SK-N-SH treated with all-trans-retinoic acid at 6 μM for 48 hours (cell line): ENCODE data around the gene CDC45.

Source experiments
- ATAC-seq: fragments of 200-7000 bp; cut with Tn5 transposase; 3 replicates; pipeline ENCODE4 v1.9.1; 2020; ENCODE audit warnings: mild to moderate bottlenecking, moderate library complexity
- ARNTL ChIP-seq: fragments of 450-650 bp; formaldehyde crosslinking; IDR thresholded peaks from 2 replicates; pipeline ENCODE4 v1.5.0; 2020; ENCODE audit warnings: low read depth, mild to moderate bottlenecking, moderate library complexity, borderline replicate concordance
- BACH2 ChIP-seq: fragments of 250-450 bp; sonication (Bioruptor Pico); IDR thresholded peaks from 2 replicates; pipeline ENCODE4 v1.9.0; 2021; ENCODE audit warnings: mild to moderate bottlenecking, borderline replicate concordance
- CSDC2 ChIP-seq: fragments of 250-450 bp; sonication (Bioruptor Pico); IDR thresholded peaks from 2 replicates; pipeline ENCODE4 v1.5.0; 2020; ENCODE audit warnings: mild to moderate bottlenecking, moderate library complexity
- ESRRG ChIP-seq: fragments of 250-450 bp; sonication (Bioruptor Pico); IDR thresholded peaks from 2 replicates; pipeline ENCODE4 v1.6.1; 2021; ENCODE audit warnings: mild to moderate bottlenecking
- GLIS3 ChIP-seq: fragments of 250-450 bp; sonication (Bioruptor Pico); IDR thresholded peaks from 2 replicates; pipeline ENCODE4 v1.5.0; 2020; ENCODE audit warnings: mild to moderate bottlenecking, moderate library complexity
- OSR1 ChIP-seq: fragments of 250-450 bp; sonication (Bioruptor Pico); IDR thresholded peaks from 2 replicates; pipeline ENCODE4 v1.8.0; 2022; ENCODE audit warnings: moderate library complexity, mild to moderate bottlenecking, inconsistent platforms
- PPARA ChIP-seq: fragments of 250-450 bp; sonication (Bioruptor Pico); IDR thresholded peaks from 2 replicates; pipeline ENCODE4 v1.5.0; 2020; ENCODE audit warnings: mild to moderate bottlenecking, borderline replicate concordance
- RARB ChIP-seq: fragments of 250-450 bp; sonication (Bioruptor Pico); IDR thresholded peaks from 2 replicates; pipeline ENCODE4 v1.8.0; 2021; ENCODE audit warnings: mild to moderate bottlenecking, moderate library complexity
- TCF4 ChIP-seq: fragments of 250-450 bp; sonication (Bioruptor Pico); IDR thresholded peaks from 2 replicates; pipeline ENCODE4 v1.8.0; 2021; ENCODE audit warnings: mild to moderate bottlenecking, moderate library complexity, borderline replicate concordance
- TOX ChIP-seq: fragments of 250-450 bp; sonication (Bioruptor Pico); IDR thresholded peaks from 2 replicates; pipeline ENCODE4 v1.8.0; 2021; ENCODE audit warnings: mild to moderate bottlenecking, moderate library complexity, borderline replicate concordance
- ZC3H10 ChIP-seq: fragments of 250-450 bp; sonication (Bioruptor Pico); IDR thresholded peaks from 2 replicates; pipeline ENCODE4 v1.5.1; 2021; ENCODE audit warnings: mild to moderate bottlenecking, moderate library complexity
- ZFP3 ChIP-seq: fragments of 250-450 bp; sonication (Bioruptor Pico); IDR thresholded peaks from 2 replicates; pipeline ENCODE4 v1.5.0; 2020; ENCODE audit warnings: mild to moderate bottlenecking, moderate library complexity
- ZFP30 ChIP-seq: fragments of 450-650 bp; formaldehyde crosslinking; IDR thresholded peaks from 2 replicates; pipeline ENCODE4 v1.5.0; 2022; ENCODE audit warnings: mild to moderate bottlenecking, moderate library complexity
- ZNF565 ChIP-seq: fragments of 450-650 bp; formaldehyde crosslinking; conservative IDR thresholded peaks from 2 replicates; pipeline ENCODE4 v1.5.0; 2020; ENCODE audit warnings: low read depth, mild to moderate bottlenecking, moderate library complexity
- ZNF70 ChIP-seq: fragments of 450-650 bp; formaldehyde crosslinking; IDR thresholded peaks from 2 replicates; pipeline ENCODE4 v1.5.0; 2020; ENCODE audit warnings: mild to moderate bottlenecking, moderate library complexity
- ZNF8 ChIP-seq: fragments of 450-650 bp; formaldehyde crosslinking; IDR thresholded peaks from 2 replicates; pipeline ENCODE4 v1.5.0; 2020; ENCODE audit warnings: mild to moderate bottlenecking, moderate library complexity
- TF ChIP-seq, protein P1 (sequence below): fragments of 250-450 bp; sonication (Bioruptor Pico); IDR thresholded peaks from 2 replicates; pipeline ENCODE4 v1.8.0; 2020; ENCODE audit warnings: mild to moderate bottlenecking, moderate library complexity, borderline replicate concordance
- TF ChIP-seq, protein P2 (sequence below): fragments of 250-450 bp; sonication (Bioruptor Pico); IDR thresholded peaks from 2 replicates; pipeline ENCODE4 v1.5.0; 2020; ENCODE audit warnings: mild to moderate bottlenecking, moderate library complexity
- TF ChIP-seq, protein P3 (sequence below): fragments of 250-450 bp; sonication (Bioruptor Pico); IDR thresholded peaks from 2 replicates; pipeline ENCODE4 v1.5.1; 2021; ENCODE audit warnings: mild to moderate bottlenecking, moderate library complexity

The CDC45 gene

DNA sequence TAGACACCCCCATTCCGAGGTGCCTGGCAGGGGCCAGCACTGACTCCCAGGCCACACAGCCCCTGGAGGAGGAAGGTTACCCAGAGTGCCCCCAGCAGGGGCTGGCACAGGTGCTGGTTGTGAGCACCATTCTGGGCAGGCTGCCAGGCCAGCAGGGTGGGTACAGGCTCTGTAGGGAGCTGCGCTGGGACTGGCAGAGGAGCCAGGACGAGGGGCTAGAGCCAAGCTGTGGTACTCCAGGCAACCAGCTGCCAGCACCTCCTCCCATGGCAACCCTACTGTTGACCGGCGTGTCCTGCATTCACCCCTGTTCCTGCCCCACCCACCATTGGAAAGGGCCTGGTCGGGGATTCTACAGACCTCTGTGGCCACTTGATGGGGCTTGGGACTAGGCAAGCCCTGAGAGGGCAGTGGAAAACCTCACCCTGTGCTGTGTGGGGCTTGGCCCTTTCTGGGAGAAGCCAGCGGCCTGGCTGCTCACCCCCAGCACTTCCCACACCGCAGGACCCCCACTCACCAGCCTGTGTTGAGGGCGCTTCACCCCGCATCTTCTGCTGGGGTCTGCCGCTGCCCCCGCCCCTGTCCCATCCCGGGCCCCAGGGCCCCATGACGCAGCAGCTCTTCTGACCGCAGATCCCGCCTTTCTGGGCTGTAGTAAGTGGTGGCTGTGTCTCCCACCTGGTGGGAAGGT is 42.6 kb downstream of the CDC45 start (continued):
- TF ChIP-seq ZNF565, result no peak
- TF ChIP-seq ZC3H10 (CRISPR knock-in tag), result no peak
- TF ChIP-seq CSDC2, result no peak
- TF ChIP-seq ESRRG, result no peak
- no peak for TF ChIP-seq ZNF8 (CRISPR knock-in tag)
- no peak for TF ChIP-seq PPARA
- TF ChIP-seq, protein P1, sequence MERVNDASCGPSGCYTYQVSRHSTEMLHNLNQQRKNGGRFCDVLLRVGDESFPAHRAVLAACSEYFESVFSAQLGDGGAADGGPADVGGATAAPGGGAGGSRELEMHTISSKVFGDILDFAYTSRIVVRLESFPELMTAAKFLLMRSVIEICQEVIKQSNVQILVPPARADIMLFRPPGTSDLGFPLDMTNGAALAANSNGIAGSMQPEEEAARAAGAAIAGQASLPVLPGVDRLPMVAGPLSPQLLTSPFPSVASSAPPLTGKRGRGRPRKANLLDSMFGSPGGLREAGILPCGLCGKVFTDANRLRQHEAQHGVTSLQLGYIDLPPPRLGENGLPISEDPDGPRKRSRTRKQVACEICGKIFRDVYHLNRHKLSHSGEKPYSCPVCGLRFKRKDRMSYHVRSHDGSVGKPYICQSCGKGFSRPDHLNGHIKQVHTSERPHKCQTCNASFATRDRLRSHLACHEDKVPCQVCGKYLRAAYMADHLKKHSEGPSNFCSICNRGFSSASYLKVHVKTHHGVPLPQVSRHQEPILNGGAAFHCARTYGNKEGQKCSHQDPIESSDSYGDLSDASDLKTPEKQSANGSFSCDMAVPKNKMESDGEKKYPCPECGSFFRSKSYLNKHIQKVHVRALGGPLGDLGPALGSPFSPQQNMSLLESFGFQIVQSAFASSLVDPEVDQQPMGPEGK (CRISPR knock-in tag), result no peak
- no peak for TF ChIP-seq ARNTL (CRISPR knock-in tag)
- no peak for TF ChIP-seq ZFP3 (CRISPR knock-in tag)
- TF ChIP-seq, all 23 proteins: peak for 0

DNA sequence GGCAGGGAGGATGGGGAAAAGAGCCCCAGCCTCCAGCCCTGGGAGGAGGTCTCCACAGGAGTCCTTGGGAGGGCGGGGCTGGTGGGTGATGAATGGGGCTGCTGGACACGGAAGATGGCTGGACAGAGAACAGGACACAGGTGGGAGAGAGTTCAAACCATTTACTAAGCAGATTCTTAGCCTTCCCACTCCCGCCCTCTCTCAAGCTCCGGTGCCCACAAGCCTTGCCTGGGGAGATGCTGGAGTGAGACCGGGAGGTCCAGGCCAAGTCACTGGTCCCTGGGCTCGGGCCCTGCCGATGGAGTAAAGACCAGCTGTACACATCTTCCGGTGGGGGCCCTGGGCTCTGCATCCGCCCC is 43.1 kb downstream of the CDC45 start:
- TF ChIP-seq ZFP3 (CRISPR knock-in tag) (no peak), ARNTL (CRISPR knock-in tag) (no peak), TOX (no peak), ZNF70 (CRISPR knock-in tag) (no peak), ZC3H10 (CRISPR knock-in tag) (no peak), OSR1 (CRISPR knock-in tag) (no peak), RARB (no peak), BACH2 (CRISPR knock-in tag) (no peak), PPARA (no peak), TCF4 (no peak)
- TF ChIP-seq, protein P2, sequence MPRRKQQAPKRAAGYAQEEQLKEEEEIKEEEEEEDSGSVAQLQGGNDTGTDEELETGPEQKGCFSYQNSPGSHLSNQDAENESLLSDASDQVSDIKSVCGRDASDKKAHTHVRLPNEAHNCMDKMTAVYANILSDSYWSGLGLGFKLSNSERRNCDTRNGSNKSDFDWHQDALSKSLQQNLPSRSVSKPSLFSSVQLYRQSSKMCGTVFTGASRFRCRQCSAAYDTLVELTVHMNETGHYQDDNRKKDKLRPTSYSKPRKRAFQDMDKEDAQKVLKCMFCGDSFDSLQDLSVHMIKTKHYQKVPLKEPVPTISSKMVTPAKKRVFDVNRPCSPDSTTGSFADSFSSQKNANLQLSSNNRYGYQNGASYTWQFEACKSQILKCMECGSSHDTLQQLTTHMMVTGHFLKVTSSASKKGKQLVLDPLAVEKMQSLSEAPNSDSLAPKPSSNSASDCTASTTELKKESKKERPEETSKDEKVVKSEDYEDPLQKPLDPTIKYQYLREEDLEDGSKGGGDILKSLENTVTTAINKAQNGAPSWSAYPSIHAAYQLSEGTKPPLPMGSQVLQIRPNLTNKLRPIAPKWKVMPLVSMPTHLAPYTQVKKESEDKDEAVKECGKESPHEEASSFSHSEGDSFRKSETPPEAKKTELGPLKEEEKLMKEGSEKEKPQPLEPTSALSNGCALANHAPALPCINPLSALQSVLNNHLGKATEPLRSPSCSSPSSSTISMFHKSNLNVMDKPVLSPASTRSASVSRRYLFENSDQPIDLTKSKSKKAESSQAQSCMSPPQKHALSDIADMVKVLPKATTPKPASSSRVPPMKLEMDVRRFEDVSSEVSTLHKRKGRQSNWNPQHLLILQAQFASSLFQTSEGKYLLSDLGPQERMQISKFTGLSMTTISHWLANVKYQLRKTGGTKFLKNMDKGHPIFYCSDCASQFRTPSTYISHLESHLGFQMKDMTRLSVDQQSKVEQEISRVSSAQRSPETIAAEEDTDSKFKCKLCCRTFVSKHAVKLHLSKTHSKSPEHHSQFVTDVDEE (CRISPR knock-in tag), result no peak
- ATAC-seq, result no peak

DNA sequence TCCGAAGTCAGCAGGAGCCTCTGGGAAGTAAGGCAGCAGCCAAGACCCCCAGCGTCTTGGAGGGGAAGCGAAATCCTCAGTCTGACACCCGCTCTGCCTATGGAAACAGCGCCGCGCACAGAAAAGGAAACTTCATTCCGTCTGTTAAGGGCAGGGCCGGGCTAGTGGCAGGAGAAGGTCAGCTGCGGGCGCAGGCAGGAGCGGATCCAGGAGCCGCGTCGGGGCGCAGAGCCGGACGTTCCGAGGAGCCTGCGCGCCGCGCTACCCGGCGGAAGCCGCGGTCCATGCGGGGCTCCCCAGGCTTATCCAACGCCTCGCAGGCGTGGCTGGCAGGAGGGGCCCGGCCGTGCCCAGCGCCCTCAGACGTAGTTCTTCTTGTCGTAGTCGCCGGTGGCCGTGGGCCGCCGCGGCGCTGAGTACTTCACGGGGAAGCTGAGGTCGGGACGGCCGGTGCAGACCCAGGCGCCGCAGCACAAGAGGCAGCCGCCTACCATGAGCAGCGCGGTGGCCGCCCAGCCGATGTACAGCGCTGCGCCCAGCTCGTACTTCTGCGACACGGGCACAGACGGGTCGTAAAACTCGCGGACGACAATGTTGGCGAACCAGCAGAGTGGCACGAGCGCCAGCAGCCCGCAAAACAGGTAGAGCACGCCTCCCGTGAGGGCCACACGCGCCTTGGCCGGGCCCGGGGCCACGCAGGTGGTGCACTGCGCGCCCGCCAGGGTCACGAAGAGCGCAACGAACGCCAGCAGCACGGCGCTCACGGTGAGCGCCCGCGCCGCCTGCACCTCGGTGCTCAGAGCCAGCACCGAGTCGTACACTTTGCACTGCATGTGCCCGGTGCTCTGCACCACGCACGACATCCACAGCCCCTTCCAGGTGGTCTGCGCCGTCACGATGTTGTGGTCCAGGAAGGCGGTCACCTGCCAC is 43.8 kb downstream of the CDC45 start:
- no peak for TF ChIP-seq BACH2 (CRISPR knock-in tag)
- TF ChIP-seq TCF4, result no peak
- TF ChIP-seq GLIS3 (CRISPR knock-in tag), result no peak
- no peak for TF ChIP-seq ZNF70 (CRISPR knock-in tag)
- no peak for TF ChIP-seq ZNF565
- TF ChIP-seq PPARA, result no peak
- ATAC-seq, result peak; percentile 40

DNA sequence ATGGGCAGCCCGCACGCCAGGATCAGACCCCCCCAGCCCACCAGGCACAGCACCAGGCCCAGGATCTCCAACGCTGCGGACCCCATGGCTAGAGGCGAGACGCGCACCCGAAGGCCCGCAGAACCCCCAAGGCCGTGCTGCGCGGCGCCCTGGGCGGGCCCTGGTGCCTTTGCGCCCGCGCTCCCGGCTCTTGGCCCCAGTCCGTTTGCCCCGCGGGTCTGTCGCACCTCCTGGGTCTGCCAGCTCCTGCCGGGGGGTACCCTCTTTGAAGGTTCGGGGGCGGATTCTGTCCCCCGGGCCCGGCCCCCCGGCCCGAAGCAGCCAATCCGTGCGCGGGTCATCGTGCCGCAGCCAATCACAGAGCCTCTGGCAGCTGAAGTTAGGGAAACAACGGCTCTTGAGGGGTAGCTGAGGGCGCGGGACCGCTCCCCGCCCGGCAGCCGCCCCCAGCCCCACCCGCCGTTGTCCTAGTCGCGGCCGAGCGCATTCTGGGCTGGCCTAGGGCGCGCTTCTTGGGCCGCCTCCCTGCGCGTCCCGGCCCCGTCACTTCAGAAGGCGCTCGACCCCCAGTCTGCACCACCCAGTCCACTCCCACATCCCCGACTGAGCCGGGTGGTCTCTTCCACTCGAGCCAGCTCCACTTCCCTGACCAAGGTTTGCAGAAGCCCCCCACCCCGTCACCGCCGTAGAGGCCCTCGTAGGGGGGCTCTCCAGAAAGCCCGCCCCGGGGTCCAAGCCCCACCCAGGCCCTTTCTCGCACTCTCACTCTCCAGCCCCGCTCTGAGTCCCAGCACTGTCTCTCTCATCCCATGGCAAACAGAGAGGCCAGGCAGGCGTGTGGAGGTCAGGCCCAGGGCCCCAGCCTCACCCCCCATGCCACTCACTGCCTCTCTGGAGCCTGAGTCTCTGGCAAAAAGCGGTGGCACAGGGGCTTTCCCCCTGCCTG is 44.7 kb downstream of the CDC45 start, which contains the start of gene CLDN5:
Gene CLDN5 (minus strand): TSS at position 241 of the 946 bp plus-strand sequence. CDS start 155 bp downstream, at position 86.
- ATAC-seq, result peak; percentile 37
- TF ChIP-seq ZNF565, result no peak
- no peak for TF ChIP-seq ESRRG
- TF ChIP-seq, protein P2 (CRISPR knock-in tag), result no peak
- TF ChIP-seq, protein P3, sequence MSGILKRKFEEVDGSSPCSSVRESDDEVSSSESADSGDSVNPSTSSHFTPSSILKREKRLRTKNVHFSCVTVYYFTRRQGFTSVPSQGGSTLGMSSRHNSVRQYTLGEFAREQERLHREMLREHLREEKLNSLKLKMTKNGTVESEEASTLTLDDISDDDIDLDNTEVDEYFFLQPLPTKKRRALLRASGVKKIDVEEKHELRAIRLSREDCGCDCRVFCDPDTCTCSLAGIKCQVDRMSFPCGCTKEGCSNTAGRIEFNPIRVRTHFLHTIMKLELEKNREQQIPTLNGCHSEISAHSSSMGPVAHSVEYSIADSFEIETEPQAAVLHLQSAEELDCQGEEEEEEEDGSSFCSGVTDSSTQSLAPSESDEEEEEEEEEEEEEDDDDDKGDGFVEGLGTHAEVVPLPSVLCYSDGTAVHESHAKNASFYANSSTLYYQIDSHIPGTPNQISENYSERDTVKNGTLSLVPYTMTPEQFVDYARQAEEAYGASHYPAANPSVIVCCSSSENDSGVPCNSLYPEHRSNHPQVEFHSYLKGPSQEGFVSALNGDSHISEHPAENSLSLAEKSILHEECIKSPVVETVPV, result no peak
- no peak for TF ChIP-seq ZFP30 (CRISPR knock-in tag)
- TF ChIP-seq, protein P1 (CRISPR knock-in tag), result no peak
- TF ChIP-seq CSDC2, result no peak
- TF ChIP-seq ARNTL (CRISPR knock-in tag), result no peak
- no peak for TF ChIP-seq ZNF8 (CRISPR knock-in tag)
